Measurements from ENCODE around the gene PRKCZ. TPM values are rescaled to one million over a fixed set of nuclear protein-coding genes. Genes with fewer than 3 reads are reported as not detected.

Gene PRKCZ
- total RNA-seq, 4 donors from 2014 or later: 3.1 to 5.4 (median 4.7) TPM

DNA sequence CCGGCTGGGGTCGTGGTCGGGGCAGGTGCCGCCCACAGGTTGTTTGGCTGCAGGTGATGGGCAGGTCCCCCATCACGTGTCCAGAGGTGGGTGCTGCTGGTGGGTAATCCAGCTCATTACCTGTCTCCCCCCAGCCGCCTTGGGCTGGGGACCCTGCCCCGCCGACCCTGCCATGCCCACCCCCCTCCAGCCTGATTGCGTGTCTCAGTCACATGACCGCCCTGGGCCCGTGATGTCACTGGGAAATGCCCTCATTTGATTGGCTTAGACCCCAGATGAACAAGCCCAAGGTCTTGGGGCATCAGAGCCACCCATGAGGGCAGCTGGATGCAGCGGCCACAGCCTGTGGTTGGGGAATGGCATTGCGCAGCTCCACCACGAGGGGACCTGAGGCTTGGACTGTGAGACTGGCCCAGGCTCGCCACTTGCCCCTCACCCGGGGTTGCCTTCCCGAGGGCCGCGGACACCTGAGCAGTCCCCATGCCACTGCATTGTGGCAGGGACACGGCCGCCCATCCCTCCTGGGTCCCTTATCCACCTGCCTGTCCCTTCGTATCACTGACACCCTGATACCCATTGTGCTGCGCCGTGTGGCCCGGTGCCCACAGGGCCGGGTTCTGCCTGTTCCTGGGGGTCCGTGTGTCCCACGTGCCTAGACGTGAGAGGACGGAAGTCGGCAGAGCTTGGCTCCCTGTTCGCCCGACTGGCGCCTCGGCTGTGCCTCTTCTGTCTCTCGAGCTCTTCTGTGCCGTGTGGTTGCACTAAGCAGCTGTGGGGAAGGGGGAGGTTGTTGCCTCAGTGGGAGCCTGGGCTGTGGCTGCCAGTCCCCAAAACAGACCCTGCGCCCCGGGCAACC lies 76.3 kb downstream of the PRKCZ start:
- Histone ChIP-seq H3K4me1 (peaks cover 0 to 11% (median 7%) of the 10 kb centered on the region in 4 donors), H3K4me3 (no peak overlapping the region), H3K9me3 (no peaks in the 10 kb centered on the region), H3K36me3 (no peaks in the 10 kb centered on the region), H3K27me3 (peaks cover 0 to 11% (median 0%) of the 10 kb centered on the region in 4 donors), H3K27ac (replicated peaks in 1 of 4) (no peak overlapping the region)
- 88% methylated on average over 33 of the region's 39 CpGs for WGBS
- TF ChIP-seq POLR2A (IDR thresholded peaks at IDR 0.05; ENCODE audit: low read depth) (no peak), CTCF (IDR thresholded peaks at IDR 0.05) (no peak)
- intact Hi-C loops (cut with DNase I): no loop called here
- no peak for DNase-seq (ENCODE audit: extremely low spot score)

DNA sequence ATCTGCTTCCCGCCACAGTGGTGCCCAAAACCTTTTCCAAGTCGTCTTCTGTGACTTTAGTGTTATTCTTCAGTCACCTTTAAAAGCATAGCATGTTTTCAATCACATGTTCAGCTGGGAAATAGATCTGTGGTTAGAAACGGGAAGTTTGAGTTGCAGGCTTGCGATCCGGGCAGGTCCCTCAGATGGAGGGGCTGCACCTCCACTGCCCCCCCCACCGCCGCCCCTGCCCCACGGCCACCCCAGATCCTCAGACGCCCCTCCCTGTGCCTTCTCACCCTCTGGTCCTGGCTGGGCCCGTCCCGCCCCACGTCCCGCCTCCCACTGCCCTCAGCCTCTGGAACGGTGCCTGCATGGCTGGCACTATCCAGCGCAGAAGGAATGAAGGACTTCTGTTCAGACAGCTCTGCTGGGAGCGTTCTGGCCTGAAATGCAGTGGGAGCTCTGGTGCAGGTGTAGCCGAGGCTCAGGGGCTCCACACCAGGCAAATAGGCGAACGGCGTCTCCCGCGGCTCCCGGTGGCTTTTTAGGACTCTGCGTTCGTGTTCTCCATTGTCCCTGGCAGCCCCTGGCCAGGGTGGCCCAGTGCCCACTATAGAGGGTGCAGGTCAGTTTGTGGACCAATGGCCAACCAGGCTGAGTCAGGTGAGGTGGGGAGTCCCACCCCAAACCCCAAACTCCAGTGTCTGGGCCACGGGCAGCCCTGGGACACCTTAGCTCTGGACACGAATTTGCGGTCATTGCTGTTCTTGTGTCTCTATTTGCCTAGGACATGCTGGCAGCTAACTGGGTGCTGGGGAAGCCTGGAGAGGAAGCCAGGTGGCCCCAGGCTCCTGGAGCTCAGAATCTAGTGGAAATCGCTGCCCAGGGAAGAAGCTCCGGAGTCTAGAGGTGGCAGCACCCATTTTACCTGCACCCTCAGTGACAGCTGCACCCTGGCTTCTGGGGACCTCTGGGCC lies 77.3 kb downstream of the PRKCZ start:
- intact Hi-C loops (cut with DNase I): no loop called here
- Histone ChIP-seq H3K27ac (replicated peaks in 1 of 4) (no peak overlapping the region), H3K36me3 (no peaks in the 10 kb centered on the region), H3K9me3 (no peaks in the 10 kb centered on the region), H3K4me3 (peak overlapping the region in 1 of 4 donors; percentile 26), H3K4me1 (peaks cover 7 to 20% (median 12%) of the 10 kb centered on the region in 4 donors), H3K27me3 (peaks cover 0 to 11% (median 0%) of the 10 kb centered on the region in 4 donors)
- no peak for TF ChIP-seq CTCF (IDR thresholded peaks at IDR 0.05)
- TF ChIP-seq POLR2A (IDR thresholded peaks at IDR 0.05; ENCODE audit: low read depth): no peak
- no peak for TF ChIP-seq EP300 (IDR thresholded peaks at IDR 0.05)
- TF ChIP-seq POLR2AphosphoS5 (IDR thresholded peaks at IDR 0.05): no peak
- no peak for DNase-seq (ENCODE audit: extremely low spot score)
- 78% methylated on average over 10 of the region's 30 CpGs for WGBS

- WGBS: 87% methylated on average over 20 of the region's 29 CpGs
- DNase-seq (ENCODE audit: extremely low spot score): no peak
- intact Hi-C loops (cut with DNase I): no loop called here
- no peak for TF ChIP-seq EP300 (IDR thresholded peaks at IDR 0.05)
- TF ChIP-seq POLR2A (IDR thresholded peaks at IDR 0.05; ENCODE audit: low read depth): no peak
- no peak for TF ChIP-seq CTCF (IDR thresholded peaks at IDR 0.05)
- no peak for TF ChIP-seq POLR2AphosphoS5 (IDR thresholded peaks at IDR 0.05)
- Histone ChIP-seq H3K27ac (replicated peaks in 1 of 4) (no peak overlapping the region), H3K4me3 (no peak overlapping the region), H3K9me3 (no peaks in the 10 kb centered on the region), H3K27me3 (peaks cover 0 to 11% (median 0%) of the 10 kb centered on the region in 4 donors), H3K4me1 (peaks cover 13 to 24% (median 16%) of the 10 kb centered on the region in 4 donors), H3K36me3 (no peaks in the 10 kb centered on the region)
These were observed 78.1 kb downstream of the PRKCZ start for GRCh38 chr1:2128189-2128901.

DNA sequence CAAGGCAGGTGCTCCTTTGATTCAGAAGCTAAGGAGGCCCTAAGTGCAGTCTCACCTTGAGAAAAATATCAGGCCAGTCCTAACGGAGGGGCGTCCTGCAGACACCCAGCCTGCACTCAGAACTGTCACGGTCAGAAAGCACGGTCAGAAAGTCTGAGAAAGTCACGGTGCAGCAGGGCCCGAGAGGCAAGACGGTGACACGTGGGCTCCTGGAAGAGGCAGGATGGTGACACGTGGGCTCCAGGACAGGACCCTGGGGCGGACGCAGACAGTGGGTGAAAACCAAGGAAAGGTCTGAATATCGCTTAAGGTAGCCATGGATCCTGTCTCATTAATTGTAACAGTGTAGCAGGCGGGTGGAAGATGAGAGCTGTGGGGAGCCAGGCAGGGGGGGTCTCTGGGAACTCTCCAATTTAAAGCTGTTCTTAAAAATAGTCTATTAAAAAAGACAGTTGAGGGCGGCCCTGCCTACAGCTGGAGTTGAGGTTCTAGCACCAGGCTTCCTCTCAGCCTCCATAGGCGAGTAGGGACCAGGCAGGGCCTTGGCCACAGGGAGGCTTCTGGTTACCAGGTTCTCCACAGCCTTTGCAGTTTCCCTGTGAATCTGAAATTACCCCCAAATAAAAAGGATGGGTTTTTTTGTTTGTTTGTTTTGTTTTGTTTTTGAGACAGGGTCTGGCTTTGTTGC lies 79.2 kb downstream of the PRKCZ start:
- intact Hi-C loops (cut with DNase I): no loop called here
- H3K27ac ChIP-seq (replicated peaks in 1 of 4): no peak overlapping the region
- peaks cover 19 to 29% (median 20%) of the 10 kb centered on the region in 4 donors for H3K4me1 ChIP-seq
- no peak for TF ChIP-seq EP300 (IDR thresholded peaks at IDR 0.05)
- no peak for TF ChIP-seq POLR2A (IDR thresholded peaks at IDR 0.05; ENCODE audit: low read depth)
- TF ChIP-seq POLR2AphosphoS5 (IDR thresholded peaks at IDR 0.05): no peak
- no peak for TF ChIP-seq CTCF (IDR thresholded peaks at IDR 0.05)
- H3K4me3 ChIP-seq: no peak overlapping the region
- H3K36me3 ChIP-seq: no peaks in the 10 kb centered on the region
- peaks cover 0 to 11% (median 0%) of the 10 kb centered on the region in 4 donors for H3K27me3 ChIP-seq
- 95% methylated on average over 14 of the region's 15 CpGs for WGBS
- no peak for DNase-seq (ENCODE audit: extremely low spot score)
- no peaks in the 10 kb centered on the region for H3K9me3 ChIP-seq

All from esophagus muscularis mucosa (tissue), 4 donors.